ENCODE data around the gene RAB3IL1. TPM values are rescaled to one million over a fixed set of nuclear protein-coding genes. Genes with fewer than 3 reads are reported as not detected.
"Not testable (repeated sequence)": the region's sequence is repeated elsewhere in the genome, so short reads cannot be mapped to it uniquely, and the experiment has no call there.

Gene RAB3IL1
- total RNA-seq (10 to 100 TPM; 57.7 to 65.8 TPM), polyA plus RNA-seq (ENCODE audit: insufficient read depth, low read depth, low replicate concordance) (88.2 TPM)
- long read RNA-seq, donor 1, transcript RAB3IL1-202 (10 exons, 2,284 nt): major isoform, 5 of 17 reads
- long read RNA-seq, donor 1, partial matches to known transcripts: 11 of 17 reads
- long read RNA-seq, donor 1, other reads (novel, unspliced or antisense): 0 of 17 reads
- long read RNA-seq, donor 2, transcript RAB3IL1-202 (10 exons, 2,284 nt): major isoform, 9 of 27 reads
- long read RNA-seq, donor 2, partial matches to known transcripts: 17 of 27 reads
- long read RNA-seq, donor 2, other reads (novel, unspliced or antisense): 0 of 27 reads

- peak; percentile 77 for DNase-seq
- intact Hi-C loops (cut with DNase I; ENCODE audit: low total_unique reads): no loop called here
- WGBS, 2 donors: 3 to 14% methylated on average over 8 to 48 of the region's 74 CpGs
- no peaks in the 10 kb centered on the region for H3K9me3 ChIP-seq
- TF ChIP-seq POLR2A (IDR thresholded peaks at IDR 0.05): no peak
- no peak for TF ChIP-seq CTCF (IDR thresholded peaks at IDR 0.05)
- peak within 1 kb of the TSS; percentile 80 to 90 for H3K27ac ChIP-seq
- H3K4me3 ChIP-seq: peak within 1 kb of the TSS; percentile 81 to 84
- H3K27me3 ChIP-seq: no peaks in the 10 kb centered on the region
- H3K4me1 ChIP-seq: peaks cover 63% of the 10 kb centered on the region
- H3K36me3 ChIP-seq (ENCODE audit: low read depth, missing control alignments): no peaks in the 10 kb centered on the region
These were observed at the start of gene RAB3IL1 for GRCh38 chr11:61917334-61918109. TSS of gene RAB3IL1 (minus strand) at chr11:61917566. CDS start at chr11:61917367, 199 bp downstream.

GRCh38 chr11:61966734-61967115, 49.4 kb upstream of the RAB3IL1 start:
- Histone ChIP-seq H3K4me1 (peaks cover 45% of the 10 kb centered on the region), H3K36me3 (ENCODE audit: low read depth, missing control alignments) (no peaks in the 10 kb centered on the region), H3K27me3 (no peaks in the 10 kb centered on the region), H3K27ac (peak overlapping the region; percentile 97 to 100), H3K9me3 (no peaks in the 10 kb centered on the region), H3K4me3 (peak overlapping the region; percentile 94 to 99)
- 0 to 1% methylated on average over 13 of the region's 13 CpGs for WGBS, 2 donors
- intact Hi-C loops (cut with DNase I; ENCODE audit: low total_unique reads): no loop called here
- peak; percentile 22 for DNase-seq
- TF ChIP-seq CTCF (IDR thresholded peaks at IDR 0.05): no peak
- TF ChIP-seq POLR2A (IDR thresholded peaks at IDR 0.05): no peak

GRCh38 chr11:61964666-61965271, 47.4 kb upstream of the RAB3IL1 start:
- peak; percentile 32 for DNase-seq
- H3K27me3 ChIP-seq; H3K36me3 ChIP-seq (ENCODE audit: low read depth, missing control alignments); intact Hi-C loops (cut with DNase I; ENCODE audit: low total_unique reads); H3K9me3 ChIP-seq: not testable (repeated sequence)
- H3K27ac ChIP-seq: peak overlapping the region; percentile 97 to 100
- H3K4me1 ChIP-seq: peaks cover 42% of the 10 kb centered on the region
- WGBS, 2 donors: 53 to 56% methylated on average over 9 of the region's 9 CpGs
- peak overlapping the region in 1 of 2 donors; percentile 94 for H3K4me3 ChIP-seq

GRCh38 chr11:61964058-61964665, 46.8 kb upstream of the RAB3IL1 start:
- DNase-seq: peak; percentile 18
- no peaks in the 10 kb centered on the region for H3K36me3 ChIP-seq (ENCODE audit: low read depth, missing control alignments)
- no peaks in the 10 kb centered on the region for H3K9me3 ChIP-seq
- no peaks in the 10 kb centered on the region for H3K27me3 ChIP-seq
- TF ChIP-seq POLR2A (IDR thresholded peaks at IDR 0.05) (no peak), CTCF (IDR thresholded peaks at IDR 0.05) (no peak)
- H3K27ac ChIP-seq: peak overlapping the region; percentile 97 to 100
- H3K4me3 ChIP-seq: no peak overlapping the region
- intact Hi-C loops (cut with DNase I; ENCODE audit: low total_unique reads): no loop called here
- H3K4me1 ChIP-seq: peaks cover 38% of the 10 kb centered on the region
- WGBS, 2 donors: 53% methylated on average over 4 of the region's 4 CpGs
